ENCODE data around the gene INS. TPM values are rescaled to one million over a fixed set of nuclear protein-coding genes. Genes with fewer than 3 reads are reported as not detected.

The INS gene
- total and polyA plus RNA-seq, 2 of the 4 experiments (the other 2 are of a cell fraction), result not detected

- no peak overlapping the region for H3K4me3 ChIP-seq (ENCODE audit: insufficient read depth, low read depth, low read length)
- H2BK15ac ChIP-seq (ENCODE audit: low read depth, low read length), result no peak overlapping the region
- no peak overlapping the region for H2BK20ac ChIP-seq (ENCODE audit: low read depth, low read length)
- H4K20me1 ChIP-seq (ENCODE audit: insufficient read depth, low read length), result peaks cover 14% of the 10 kb centered on the region
- no peak overlapping the region for H3K4ac ChIP-seq (ENCODE audit: low read depth, low read length)
- WGBS, 2 experiments (ENCODE audit: extremely low coverage in 2 of 2, insufficient read length in 1 of 2), result 88% methylated on average over 9 of the region's 18 CpGs; no CpG with 5 or more reads in 1 of the 2 experiments
- H3K36me3 ChIP-seq (ENCODE audit: control insufficient read depth, insufficient read depth, low read length), result peaks cover 2% of the 10 kb centered on the region; the same call in 1 of the 2 replicates
- DNase-seq (no peak), ATAC-seq (ENCODE audit: low read depth) (no peak)
- H2BK120ac ChIP-seq (ENCODE audit: low read depth, low read length), result no peak overlapping the region
- in situ Hi-C loops (cut with MboI; ENCODE audit: low sequenced_read_pairs), result no loop called here
- no peak overlapping the region for H3K23ac ChIP-seq (ENCODE audit: low read depth, low read length)
- H4K5ac ChIP-seq (ENCODE audit: low read depth, low read length), result no peak overlapping the region
- H3K79me1 ChIP-seq (ENCODE audit: low read depth in 1 of 2, low read length in 2 of 2), result peaks cover 0 to 6% of the 10 kb centered on the region in 2 experiments; a peak in 2 of 4 replicates
- POLR2A ChIA-PET (ENCODE audit: unreplicated experiment), result no interaction called here
- no peaks in the 10 kb centered on the region for H3K9me3 ChIP-seq (ENCODE audit: control insufficient read depth, insufficient read depth, low read length)
- peaks cover 7% of the 10 kb centered on the region for H3K9me1 ChIP-seq (ENCODE audit: insufficient read depth, low read length)
- no peak overlapping the region for H3K56ac ChIP-seq (ENCODE audit: extremely low read depth, insufficient read depth, low read length)
- no peak overlapping the region for H3K14ac ChIP-seq (replicated peaks; ENCODE audit: low read depth, low read length)
- no peak overlapping the region for H3K9ac ChIP-seq (ENCODE audit: low read depth, low read length)
- no peak overlapping the region for H4K8ac ChIP-seq (ENCODE audit: low read depth in 2 of 2, low read length in 2 of 2)
- no peak overlapping the region for H2BK5ac ChIP-seq (ENCODE audit: low read depth, low read length, poor library complexity, severe bottlenecking)
- H2AK9ac ChIP-seq (replicated peaks; ENCODE audit: low read depth, low read length, poor library complexity), result no peak overlapping the region
- no peak overlapping the region for H3K18ac ChIP-seq (ENCODE audit: low read depth, low read length)
- no peak for TF ChIP-seq CEBPB (IDR thresholded peaks at IDR 0.05; ENCODE audit: low read depth, low read length)
- TF ChIP-seq RCOR1 (IDR thresholded peaks at IDR 0.05; ENCODE audit: insufficient replicate concordance, low read length), result no peak
- TF ChIP-seq SMC3 (IDR thresholded peaks at IDR 0.05; ENCODE audit: low read depth, low read length), result no peak
- no peak overlapping the region for H3K4me2 ChIP-seq (ENCODE audit: low read depth, low read length)
- H3K27me3 ChIP-seq (ENCODE audit: control insufficient read depth, insufficient read depth, low read length), result peaks cover 15% of the 10 kb centered on the region; the same call in 1 of the 2 replicates
- dilution Hi-C loops (cut with HindIII; ENCODE audit: low sequenced_read_pairs, unreplicated experiment), result no loop called here
- no peaks in the 10 kb centered on the region for H3K4me1 ChIP-seq (ENCODE audit: control insufficient read depth, insufficient read depth, low read length)
- H2AFZ ChIP-seq (replicated peaks; ENCODE audit: low read length, poor library complexity), result no peak overlapping the region
- intact Hi-C loops (cut with micrococcal nuclease), result no loop called here
- no peak overlapping the region for H3K27ac ChIP-seq (ENCODE audit: insufficient read depth, low read length)
- no peak overlapping the region for H2AK5ac ChIP-seq (ENCODE audit: low read depth, low read length)
- no peak overlapping the region for H4K91ac ChIP-seq (ENCODE audit: insufficient read depth, low read depth, low read length)
- BruUV-seq (replicated peaks), result no TSS peak
- CTCF ChIA-PET, result no interaction called here
Observed at GRCh38 chr11:2130881-2131352, 30.1 kb downstream of the INS start.

Data from IMR-90 (cell line).